ENCODE data around the gene WIPF3.
"Not testable (repeated sequence)": the region's sequence is repeated elsewhere in the genome, so short reads cannot be mapped to it uniquely, and the experiment has no call there.

Gene WIPF3

GRCh38 chr7:29884399-29885272 is 78.3 kb downstream of the WIPF3 start:
- no peak overlapping the region for H3K27ac ChIP-seq (ENCODE audit: low read length)
- peaks cover 12% of the 10 kb centered on the region; the same call in 1 of the 2 replicates for H3K27me3 ChIP-seq (ENCODE audit: insufficient read depth, low read length)
- H3K9ac ChIP-seq (ENCODE audit: low read depth, low read length), result peak overlapping the region; percentile 62; the same call in 1 of the 2 replicates
- H3K4me3 ChIP-seq (ENCODE audit: low read length), result peak overlapping the region; percentile 65
- peaks cover 11% of the 10 kb centered on the region for H3K36me3 ChIP-seq (ENCODE audit: insufficient read depth, low read depth, low read length)
- no peaks in the 10 kb centered on the region for H3K9me3 ChIP-seq (ENCODE audit: insufficient read depth, low read depth, low read length)
- H3K4me1 ChIP-seq (ENCODE audit: insufficient read depth, low read length), result peaks cover 21% of the 10 kb centered on the region

- H3K36me3 ChIP-seq (ENCODE audit: insufficient read depth, low read depth, low read length), result peaks cover 19% of the 10 kb centered on the region
- no peak overlapping the region for H3K27ac ChIP-seq (ENCODE audit: low read length)
- peaks cover 21% of the 10 kb centered on the region for H3K4me1 ChIP-seq (ENCODE audit: insufficient read depth, low read length)
- H3K27me3 ChIP-seq (ENCODE audit: insufficient read depth, low read length), result peaks cover 12% of the 10 kb centered on the region; the same call in 1 of the 2 replicates
- peak overlapping the region; percentile 62; the same call in 1 of the 2 replicates for H3K9ac ChIP-seq (ENCODE audit: low read depth, low read length)
- H3K4me3 ChIP-seq (ENCODE audit: low read length), result no peak overlapping the region; the same call in 1 of the 2 replicates
- no peaks in the 10 kb centered on the region for H3K9me3 ChIP-seq (ENCODE audit: insufficient read depth, low read depth, low read length)
These were observed 79.3 kb downstream of the WIPF3 start for GRCh38 chr7:29885626-29886025.

GRCh38 chr7:29886827-29887226 is 80.5 kb downstream of the WIPF3 start:
- Histone ChIP-seq H3K9me3 (ENCODE audit: insufficient read depth, low read depth, low read length) (no peaks in the 10 kb centered on the region), H3K4me1 (ENCODE audit: insufficient read depth, low read length) (peaks cover 21% of the 10 kb centered on the region), H3K4me3 (ENCODE audit: low read length) (no peak overlapping the region), H3K9ac (ENCODE audit: low read depth, low read length) (no peak overlapping the region), H3K27me3 (ENCODE audit: insufficient read depth, low read length) (peaks cover 12% of the 10 kb centered on the region; the same call in 1 of the 2 replicates), H3K36me3 (ENCODE audit: insufficient read depth, low read depth, low read length) (peaks cover 23% of the 10 kb centered on the region), H3K27ac (ENCODE audit: low read length) (no peak overlapping the region)

GRCh38 chr7:29888006-29888405 is 81.7 kb downstream of the WIPF3 start:
- H3K4me1 ChIP-seq (ENCODE audit: insufficient read depth, low read length), result peaks cover 9% of the 10 kb centered on the region
- H3K4me3 ChIP-seq (ENCODE audit: low read length), result no peak overlapping the region
- H3K9me3 ChIP-seq (ENCODE audit: insufficient read depth, low read depth, low read length), result no peaks in the 10 kb centered on the region
- no peak overlapping the region for H3K9ac ChIP-seq (ENCODE audit: low read depth, low read length)
- H3K27me3 ChIP-seq (ENCODE audit: insufficient read depth, low read length), result peaks cover 6% of the 10 kb centered on the region; the same call in 1 of the 2 replicates
- peaks cover 29% of the 10 kb centered on the region for H3K36me3 ChIP-seq (ENCODE audit: insufficient read depth, low read depth, low read length)
- no peak overlapping the region for H3K27ac ChIP-seq (ENCODE audit: low read length)

GRCh38 chr7:29889288-29889687 is 83.0 kb downstream of the WIPF3 start:
- Histone ChIP-seq H3K4me1 (ENCODE audit: insufficient read depth, low read length) (peaks cover 3% of the 10 kb centered on the region; the same call in 1 of the 2 replicates), H3K36me3 (ENCODE audit: insufficient read depth, low read depth, low read length) (peaks cover 29% of the 10 kb centered on the region), H3K27me3 (ENCODE audit: insufficient read depth, low read length) (no peaks in the 10 kb centered on the region), H3K27ac (ENCODE audit: low read length) (no peak overlapping the region), H3K9me3 (ENCODE audit: insufficient read depth, low read depth, low read length) (no peaks in the 10 kb centered on the region), H3K9ac (ENCODE audit: low read depth, low read length) (no peak overlapping the region), H3K4me3 (ENCODE audit: low read length) (no peak overlapping the region)

GRCh38 chr7:29890251-29890650 is 83.9 kb downstream of the WIPF3 start:
- Histone ChIP-seq H3K4me3 (ENCODE audit: low read length) (no peak overlapping the region), H3K27ac (ENCODE audit: low read length) (no peak overlapping the region), H3K9ac (ENCODE audit: low read depth, low read length) (no peak overlapping the region), H3K36me3 (ENCODE audit: insufficient read depth, low read depth, low read length) (peaks cover 35% of the 10 kb centered on the region), H3K9me3 (ENCODE audit: insufficient read depth, low read depth, low read length) (no peaks in the 10 kb centered on the region), H3K27me3 (ENCODE audit: insufficient read depth, low read length) (no peaks in the 10 kb centered on the region), H3K4me1 (ENCODE audit: insufficient read depth, low read length) (peaks cover under 1% of the 10 kb centered on the region; the same call in 1 of the 2 replicates)

GRCh38 chr7:29890786-29891185 is 84.5 kb downstream of the WIPF3 start:
- not testable (repeated sequence) for H3K9me3 ChIP-seq (ENCODE audit: insufficient read depth, low read depth, low read length)

GRCh38 chr7:29891766-29892165 is 85.5 kb downstream of the WIPF3 start:
- Histone ChIP-seq H3K9ac (ENCODE audit: low read depth, low read length) (no peak overlapping the region), H3K4me1 (ENCODE audit: insufficient read depth, low read length) (no peaks in the 10 kb centered on the region), H3K27ac (ENCODE audit: low read length) (no peak overlapping the region), H3K36me3 (ENCODE audit: insufficient read depth, low read depth, low read length) (peaks cover 45% of the 10 kb centered on the region), H3K4me3 (ENCODE audit: low read length) (no peak overlapping the region), H3K27me3 (ENCODE audit: insufficient read depth, low read length) (no peaks in the 10 kb centered on the region), H3K9me3 (ENCODE audit: insufficient read depth, low read depth, low read length) (peaks cover 2% of the 10 kb centered on the region; the same call in 1 of the 2 replicates)

More at GRCh38 chr7:29890786-29891185, 84.5 kb downstream of the WIPF3 start:
- not testable (repeated sequence) for H3K9ac ChIP-seq (ENCODE audit: low read depth, low read length); H3K4me3 ChIP-seq (ENCODE audit: low read length); H3K27ac ChIP-seq (ENCODE audit: low read length); H3K27me3 ChIP-seq (ENCODE audit: insufficient read depth, low read length); H3K4me1 ChIP-seq (ENCODE audit: insufficient read depth, low read length)
- H3K36me3 ChIP-seq (ENCODE audit: insufficient read depth, low read depth, low read length), result peaks cover 40% of the 10 kb centered on the region

GRCh38 chr7:29892231-29892630 is 85.9 kb downstream of the WIPF3 start:
- peaks cover 5% of the 10 kb centered on the region; the same call in 1 of the 2 replicates for H3K9me3 ChIP-seq (ENCODE audit: insufficient read depth, low read depth, low read length)
- no peak overlapping the region for H3K27ac ChIP-seq (ENCODE audit: low read length)
- peaks cover 47% of the 10 kb centered on the region for H3K36me3 ChIP-seq (ENCODE audit: insufficient read depth, low read depth, low read length)
- H3K9ac ChIP-seq (ENCODE audit: low read depth, low read length), result no peak overlapping the region
- no peak overlapping the region for H3K4me3 ChIP-seq (ENCODE audit: low read length)
- no peaks in the 10 kb centered on the region for H3K27me3 ChIP-seq (ENCODE audit: insufficient read depth, low read length)
- no peaks in the 10 kb centered on the region for H3K4me1 ChIP-seq (ENCODE audit: insufficient read depth, low read length)

GRCh38 chr7:29893351-29893965 is 87.2 kb downstream of the WIPF3 start:
- H3K36me3 ChIP-seq (ENCODE audit: insufficient read depth, low read depth, low read length), result peaks cover 47% of the 10 kb centered on the region
- no peak overlapping the region for H3K9ac ChIP-seq (ENCODE audit: low read depth, low read length)
- no peaks in the 10 kb centered on the region for H3K27me3 ChIP-seq (ENCODE audit: insufficient read depth, low read length)

GRCh38 chr7:29894256-29894655 is 87.9 kb downstream of the WIPF3 start:
- Histone ChIP-seq H3K4me1 (ENCODE audit: insufficient read depth, low read length) (no peaks in the 10 kb centered on the region), H3K27me3 (ENCODE audit: insufficient read depth, low read length) (no peaks in the 10 kb centered on the region), H3K27ac (ENCODE audit: low read length) (no peak overlapping the region), H3K4me3 (ENCODE audit: low read length) (no peak overlapping the region), H3K9ac (ENCODE audit: low read depth, low read length) (no peak overlapping the region), H3K9me3 (ENCODE audit: insufficient read depth, low read depth, low read length) (peaks cover 5% of the 10 kb centered on the region; the same call in 1 of the 2 replicates), H3K36me3 (ENCODE audit: insufficient read depth, low read depth, low read length) (peaks cover 39% of the 10 kb centered on the region)

More at GRCh38 chr7:29893351-29893965, 87.2 kb downstream of the WIPF3 start:
- Histone ChIP-seq H3K4me1 (ENCODE audit: insufficient read depth, low read length) (no peaks in the 10 kb centered on the region), H3K9me3 (ENCODE audit: insufficient read depth, low read depth, low read length) (peaks cover 5% of the 10 kb centered on the region; the same call in 1 of the 2 replicates), H3K27ac (ENCODE audit: low read length) (no peak overlapping the region), H3K4me3 (ENCODE audit: low read length) (no peak overlapping the region)

Measured in iPS-20b (cell line).